Progenitor cell of endocrine pancreas (in vitro differentiated cells): Measurements from ENCODE around the gene SNAPC1. TPM values are rescaled to one million over a fixed set of nuclear protein-coding genes. Genes with fewer than 3 reads are reported as not detected.
"Not testable (repeated sequence)": the region's sequence is repeated elsewhere in the genome, so short reads cannot be mapped to it uniquely, and the experiment has no call there.

Experiments used
- DNase-seq: peaks from one replicate; pipeline ENCODE4 v3.0.0; 2021; ENCODE audit warnings: low spot score; ENCODE audit not compliant: unreplicated experiment
- H3K27ac Mint-ChIP-seq: 2 replicates; pipeline ENCODE4 v1.8.0; 2021; ENCODE audit warnings: mild to moderate bottlenecking, moderate library complexity, mixed read lengths
- H3K27me3 Mint-ChIP-seq: 2 replicates; pipeline ENCODE4 v1.8.0; 2021; ENCODE audit warnings: mixed read lengths
- H3K36me3 Mint-ChIP-seq: 2 replicates; pipeline ENCODE4 v1.8.0; 2022; ENCODE audit warnings: mixed read lengths; ENCODE audit not compliant: insufficient read depth
- H3K4me1 Mint-ChIP-seq: 2 replicates; pipeline ENCODE4 v1.8.0; 2021; ENCODE audit warnings: low read depth, mixed read lengths
- H3K4me3 Mint-ChIP-seq: 2 replicates; pipeline ENCODE4 v1.8.0; 2021; ENCODE audit warnings: low read depth, mild to moderate bottlenecking, moderate library complexity, mixed read lengths
- H3K9me3 Mint-ChIP-seq: 2 replicates; pipeline ENCODE4 v1.8.0; 2021; ENCODE audit warnings: low read depth, mixed read lengths
- CTCF ChIP-seq: fragments of 200-600 bp; sonication (generic); IDR thresholded peaks from one replicate; pipeline ENCODE4 v1.5.0; 2021; ENCODE audit warnings: antibody characterized with exemption, mild to moderate bottlenecking; ENCODE audit not compliant: unreplicated experiment
- total RNA-seq: library from RNA; stranded (reverse); gene quantifications from 2 replicates; pipeline ENCODE4 v1.2.1, GENCODE V29; 2021

Gene SNAPC1
- total RNA-seq, 1 donor from 2014 or later, result 4.9 TPM

GRCh38 chr14:61742371-61742770 is 19.8 kb upstream of the SNAPC1 start:
- Mint-ChIP-seq H3K27ac (no peak overlapping the region), H3K4me3 (no peak overlapping the region), H3K9me3 (no peaks in the 10 kb centered on the region), H3K27me3 (no peaks in the 10 kb centered on the region), H3K4me1 (no peaks in the 10 kb centered on the region), H3K36me3 (peaks cover 38% of the 10 kb centered on the region)
- TF ChIP-seq CTCF, result no peak
- no peak for DNase-seq

GRCh38 chr14:61744238-61744637 is 18.0 kb upstream of the SNAPC1 start:
- Mint-ChIP-seq H3K4me3 (no peak overlapping the region), H3K36me3 (peaks cover 37% of the 10 kb centered on the region), H3K4me1 (no peaks in the 10 kb centered on the region), H3K9me3 (no peaks in the 10 kb centered on the region), H3K27me3 (no peaks in the 10 kb centered on the region), H3K27ac (no peak overlapping the region)
- TF ChIP-seq CTCF, result no peak
- DNase-seq, result no peak

- not testable (repeated sequence) for H3K27ac Mint-ChIP-seq, H3K9me3 Mint-ChIP-seq, H3K4me1 Mint-ChIP-seq, DNase-seq, H3K27me3 Mint-ChIP-seq, H3K4me3 Mint-ChIP-seq
- peaks cover 31% of the 10 kb centered on the region for H3K36me3 Mint-ChIP-seq
Measured at GRCh38 chr14:61746346-61746745, 15.9 kb upstream of the SNAPC1 start.

GRCh38 chr14:61746881-61747280 is 15.3 kb upstream of the SNAPC1 start:
- peaks cover 31% of the 10 kb centered on the region for H3K36me3 Mint-ChIP-seq
- H3K27ac Mint-ChIP-seq, result no peak overlapping the region

GRCh38 chr14:61747342-61747741 is 14.9 kb upstream of the SNAPC1 start:
- TF ChIP-seq CTCF, result no peak
- Mint-ChIP-seq H3K27ac (no peak overlapping the region), H3K36me3 (peaks cover 30% of the 10 kb centered on the region), H3K4me3 (no peak overlapping the region), H3K4me1 (peaks cover 8% of the 10 kb centered on the region), H3K27me3 (no peaks in the 10 kb centered on the region), H3K9me3 (no peaks in the 10 kb centered on the region)
- DNase-seq, result no peak

More at GRCh38 chr14:61746881-61747280, 15.3 kb upstream of the SNAPC1 start:
- peaks cover 8% of the 10 kb centered on the region for H3K4me1 Mint-ChIP-seq
- H3K9me3 Mint-ChIP-seq, result no peaks in the 10 kb centered on the region
- H3K4me3 Mint-ChIP-seq, result no peak overlapping the region
- TF ChIP-seq CTCF, result no peak
- H3K27me3 Mint-ChIP-seq, result no peaks in the 10 kb centered on the region
- DNase-seq, result no peak

- TF ChIP-seq CTCF, result no peak
- Mint-ChIP-seq H3K27ac (no peak overlapping the region), H3K4me3 (no peak overlapping the region), H3K9me3 (no peaks in the 10 kb centered on the region), H3K4me1 (peaks cover 8% of the 10 kb centered on the region), H3K36me3 (peaks cover 23% of the 10 kb centered on the region), H3K27me3 (no peaks in the 10 kb centered on the region)
- no peak for DNase-seq
Measured at GRCh38 chr14:61749264-61749663, 13.0 kb upstream of the SNAPC1 start.
